Effector CD8-positive, alpha-beta T cell (primary cell): ENCODE measurements around the gene YDJC.
"Not testable (repeated sequence)": the region's sequence is repeated elsewhere in the genome, so short reads cannot be mapped to it uniquely, and the experiment has no call there.

ENCODE experiments used
- DNase-seq: peaks from one replicate; lab custom pipeline; 2025; lab: John Stamatoyannopoulos, UW

The YDJC gene

DNA sequence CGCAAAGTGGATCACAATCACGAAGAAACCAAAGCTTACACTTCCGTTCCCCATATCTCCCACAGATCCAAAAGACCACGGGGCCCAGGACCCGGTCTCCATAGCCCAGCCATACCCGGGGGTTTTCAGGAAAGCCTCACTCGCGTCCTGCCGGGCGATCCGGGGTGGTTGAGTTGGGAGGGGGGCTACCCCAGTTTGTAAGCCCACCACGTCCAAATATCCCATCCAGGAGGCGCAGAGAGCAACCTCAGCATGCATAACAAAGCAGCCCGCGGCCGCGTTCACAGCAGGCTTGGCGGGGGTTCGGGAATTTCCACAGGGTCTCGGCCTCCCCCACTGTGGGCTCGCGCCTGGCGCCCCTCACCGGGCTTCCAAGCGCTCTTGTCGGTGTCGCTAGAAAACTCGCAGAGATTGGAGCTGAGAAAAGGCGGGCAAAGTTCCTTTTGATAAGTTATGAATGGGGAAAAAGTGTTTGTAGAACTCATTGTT lies 21.7 kb upstream of the YDJC start:
- no peak for DNase-seq

DNA sequence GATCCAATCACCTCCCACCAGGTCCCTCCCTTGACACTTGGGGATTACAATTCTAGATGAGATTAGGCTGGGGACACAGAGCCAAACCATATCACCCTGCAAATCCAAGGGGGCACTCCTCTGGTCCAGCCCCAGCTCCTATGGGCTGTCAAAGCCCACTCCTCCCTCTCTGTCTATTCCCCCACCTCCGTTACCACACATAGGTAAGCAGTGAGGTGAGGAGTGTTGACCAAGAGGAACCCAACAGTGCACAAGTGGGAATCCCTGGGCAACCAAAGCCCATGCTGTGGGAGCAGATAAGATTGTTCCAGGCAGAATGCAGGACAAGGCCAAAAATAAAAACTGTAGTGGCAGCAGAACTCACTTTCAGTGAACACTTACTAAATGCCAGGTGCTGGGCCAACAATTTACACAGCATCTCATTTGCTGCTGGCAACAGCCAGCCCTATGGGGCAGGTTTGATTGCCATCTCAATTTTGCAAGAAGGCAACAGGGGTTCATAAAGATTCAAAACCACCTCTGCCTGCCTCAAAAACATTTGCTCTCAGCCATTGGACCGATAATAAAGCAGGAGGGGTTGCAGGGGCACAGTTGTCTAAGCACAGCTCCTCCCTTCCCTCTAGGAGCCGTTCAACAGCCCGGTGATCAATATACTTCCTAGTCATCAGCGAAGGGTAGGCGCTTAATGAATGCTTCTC lies 21.1 kb upstream of the YDJC start:
- DNase-seq = no peak

DNA sequence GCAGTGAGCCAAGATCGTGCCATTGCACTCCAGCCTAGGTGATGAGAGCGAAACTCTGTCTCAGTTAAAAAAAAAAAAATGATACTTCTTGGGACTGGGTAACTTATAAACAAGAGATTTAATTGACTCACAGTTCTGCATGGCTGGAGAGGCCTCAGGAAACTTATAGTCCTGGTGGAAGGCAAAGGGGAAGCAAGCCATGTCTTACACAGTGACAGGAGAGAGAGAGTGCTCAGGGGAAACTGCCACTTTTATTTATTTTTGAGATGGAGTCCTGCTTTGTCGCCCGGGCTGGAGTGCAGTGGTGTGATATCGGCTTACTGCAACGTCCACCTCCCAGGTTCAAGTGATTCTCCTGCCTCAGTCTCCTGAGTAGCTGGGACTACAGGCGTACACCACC lies 20.5 kb upstream of the YDJC start:
- DNase-seq = no peak

DNA sequence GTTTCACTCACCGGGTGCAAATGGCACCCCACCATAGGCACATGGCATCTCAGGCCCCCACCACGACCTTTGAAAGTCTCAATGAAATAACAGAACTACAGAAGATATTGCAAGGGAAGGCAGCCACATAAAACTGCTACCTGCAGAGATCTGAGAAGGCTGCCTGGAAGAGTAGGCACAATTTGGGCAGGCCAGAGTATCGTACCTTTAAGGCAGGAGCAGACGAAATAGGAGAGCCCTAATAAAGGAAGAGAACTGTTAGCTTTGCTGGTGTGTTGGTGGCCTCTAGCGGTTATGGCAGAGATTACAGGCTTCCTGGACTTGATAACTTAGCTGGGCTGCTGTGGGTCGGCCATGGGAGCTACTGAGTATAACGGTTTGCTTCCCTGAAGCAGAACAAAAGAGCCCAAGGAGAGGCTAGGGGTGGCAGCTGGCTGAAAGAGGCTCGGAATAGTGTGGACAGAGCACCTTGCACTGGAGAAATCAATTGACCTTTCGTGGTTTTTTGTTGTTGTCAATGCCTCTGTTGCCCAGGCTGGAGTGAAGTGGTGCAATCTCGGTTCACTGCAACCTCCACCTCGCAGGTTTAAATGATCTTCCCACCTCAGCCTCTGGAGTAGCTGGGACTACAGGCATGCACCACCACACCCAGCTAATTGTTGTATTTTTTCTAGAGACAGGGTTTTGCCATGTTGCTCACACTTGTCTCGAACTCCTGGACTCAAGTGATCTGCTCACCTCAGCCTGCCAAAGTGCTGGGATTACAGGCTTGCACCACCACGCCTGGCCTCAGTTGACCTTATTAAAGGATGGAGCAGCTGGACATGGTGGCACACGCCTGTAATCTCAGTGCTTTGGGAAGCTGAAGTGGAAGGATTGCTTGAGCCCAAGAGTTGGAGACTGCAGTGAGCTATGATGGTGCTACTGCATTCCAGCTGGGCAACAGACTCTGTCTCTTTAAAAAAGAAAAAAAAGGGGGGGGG lies 17.1 kb upstream of the YDJC start:
- DNase-seq = peak; percentile 66

DNA sequence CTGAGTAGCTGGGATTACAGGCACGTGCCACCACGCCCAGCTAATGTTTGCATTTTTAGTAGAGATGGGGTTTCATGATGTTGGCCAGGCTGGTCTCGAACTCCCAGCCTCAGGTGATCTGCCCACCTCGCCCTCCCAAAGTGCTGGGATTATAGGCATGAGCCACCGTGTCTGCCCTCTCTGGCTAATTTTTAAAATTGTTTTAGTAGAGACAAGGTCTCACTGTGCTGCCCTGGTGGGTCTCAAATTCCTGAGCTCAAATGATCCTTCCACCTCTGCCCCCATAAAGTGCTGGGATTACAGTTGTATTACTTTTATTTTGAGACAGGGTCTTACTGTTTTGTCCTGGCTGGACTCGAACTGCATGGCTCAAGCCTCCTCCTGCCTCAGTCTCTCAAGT lies 15.7 kb upstream of the YDJC start:
- not testable (repeated sequence) for DNase-seq

DNA sequence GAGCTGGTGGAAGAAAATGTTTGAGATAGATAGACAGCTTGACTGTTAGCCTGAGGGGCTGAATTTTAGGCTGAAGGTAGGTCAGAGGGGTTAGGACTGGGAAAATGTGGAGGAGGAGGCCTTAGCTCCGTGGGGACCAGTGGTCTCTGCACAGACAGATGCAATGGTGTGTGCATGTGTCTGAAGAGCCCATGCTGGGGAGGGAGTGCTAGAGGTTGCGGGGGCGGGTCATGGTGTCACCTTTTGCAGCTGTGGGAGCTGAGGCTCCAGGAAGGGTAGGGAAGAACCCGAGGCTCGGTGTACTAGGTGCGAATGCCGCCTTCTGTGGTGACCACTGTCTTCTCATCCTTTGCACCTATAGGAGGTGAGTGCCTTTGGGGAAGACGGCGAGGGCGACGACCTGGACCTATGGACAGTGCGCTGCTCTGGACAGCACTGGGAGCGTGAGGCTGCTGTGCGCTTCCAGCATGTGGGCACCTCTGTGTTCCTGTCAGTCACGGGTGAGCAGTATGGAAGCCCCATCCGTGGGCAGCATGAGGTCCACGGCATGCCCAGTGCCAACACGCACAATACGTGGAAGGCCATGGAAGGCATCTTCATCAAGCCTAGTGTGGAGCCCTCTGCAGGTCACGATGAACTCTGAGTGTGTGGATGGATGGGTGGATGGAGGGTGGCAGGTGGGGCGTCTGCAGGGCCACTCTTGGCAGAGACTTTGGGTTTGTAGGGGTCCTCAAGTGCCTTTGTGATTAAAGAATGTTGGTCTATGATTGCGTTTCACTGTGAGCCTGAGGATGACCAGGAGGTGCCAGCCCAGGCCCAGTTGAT lies 13.9 kb upstream of the YDJC start:
- DNase-seq = no peak

DNA sequence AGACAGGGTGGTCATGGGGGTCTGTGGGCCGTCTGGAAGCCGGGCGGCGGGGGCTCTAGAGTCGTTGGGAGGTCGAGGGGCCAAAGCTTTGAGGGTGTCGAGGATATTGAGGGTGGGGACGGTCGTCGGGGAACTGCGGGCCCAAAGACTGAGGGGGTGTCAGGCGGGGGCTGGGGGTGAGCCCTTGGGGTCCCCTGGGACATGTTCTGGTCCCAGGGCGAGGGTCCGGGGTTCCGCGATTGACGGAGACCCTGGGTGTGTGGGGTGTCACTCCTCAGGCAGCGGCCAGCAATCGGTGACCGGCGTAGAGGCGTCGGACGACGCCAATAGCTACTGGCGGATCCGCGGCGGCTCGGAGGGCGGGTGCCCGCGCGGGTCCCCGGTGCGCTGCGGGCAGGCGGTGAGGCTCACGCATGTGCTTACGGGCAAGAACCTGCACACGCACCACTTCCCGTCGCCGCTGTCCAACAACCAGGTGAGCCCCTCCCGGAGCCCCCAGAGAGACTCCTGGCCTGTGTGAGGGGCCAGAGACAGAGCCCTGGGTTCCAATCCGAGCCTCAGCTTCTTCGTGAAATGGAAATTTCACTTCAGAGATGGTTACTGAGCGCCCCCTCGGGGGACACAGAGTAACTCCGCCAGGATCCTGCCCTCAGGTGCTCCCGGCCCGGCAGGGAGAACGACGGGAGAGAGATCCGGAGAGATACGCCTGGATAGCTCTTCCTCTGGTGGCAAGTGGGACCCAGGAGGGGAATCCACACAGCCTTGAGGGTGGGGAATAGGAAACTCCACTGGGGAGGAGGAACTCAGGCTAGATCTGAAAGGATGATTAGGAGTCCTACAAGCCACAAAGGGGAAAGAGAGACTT lies 13.0 kb upstream of the YDJC start:
- peak; percentile 23 for DNase-seq

DNA sequence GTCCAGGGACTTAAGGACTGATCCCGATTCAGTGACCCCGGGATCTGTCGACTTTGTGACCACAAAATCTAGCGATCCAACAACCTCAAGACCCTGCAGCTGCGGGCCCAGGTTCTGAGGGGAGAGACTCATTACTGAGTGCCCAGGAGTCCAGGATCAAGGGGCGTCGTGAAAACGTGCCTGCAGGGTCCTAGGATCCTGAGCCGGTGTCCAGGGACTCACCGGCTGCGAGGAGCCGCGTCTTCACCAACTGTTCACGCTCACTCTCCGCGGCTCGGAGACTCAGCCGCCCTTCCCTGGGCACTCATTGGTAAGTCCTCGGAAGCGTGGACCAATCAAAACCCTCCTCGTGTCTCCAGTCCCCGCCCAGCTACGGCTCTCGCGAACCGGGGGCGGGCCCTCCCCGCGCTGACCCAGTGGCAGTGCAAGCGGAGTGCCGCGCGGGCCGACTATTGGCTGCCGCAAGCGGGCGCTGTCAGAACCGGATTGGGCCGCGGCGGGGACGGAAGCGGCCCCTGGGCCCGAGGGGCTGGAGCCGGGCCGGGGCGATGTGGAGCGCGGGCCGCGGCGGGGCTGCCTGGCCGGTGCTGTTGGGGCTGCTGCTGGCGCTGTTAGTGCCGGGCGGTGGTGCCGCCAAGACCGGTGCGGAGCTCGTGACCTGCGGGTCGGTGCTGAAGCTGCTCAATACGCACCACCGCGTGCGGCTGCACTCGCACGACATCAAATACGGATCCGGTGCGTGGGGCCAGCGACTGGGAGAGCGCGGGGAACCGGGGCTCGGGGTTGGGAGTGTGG lies 12.2 kb upstream of the YDJC start, which contains the start of gene SDF2L1:
TSS of gene SDF2L1 (plus strand) at position 514 of the 795 bp plus-strand sequence. CDS start at position 549, 35 bp downstream.
- peak; percentile 96 for DNase-seq

DNA sequence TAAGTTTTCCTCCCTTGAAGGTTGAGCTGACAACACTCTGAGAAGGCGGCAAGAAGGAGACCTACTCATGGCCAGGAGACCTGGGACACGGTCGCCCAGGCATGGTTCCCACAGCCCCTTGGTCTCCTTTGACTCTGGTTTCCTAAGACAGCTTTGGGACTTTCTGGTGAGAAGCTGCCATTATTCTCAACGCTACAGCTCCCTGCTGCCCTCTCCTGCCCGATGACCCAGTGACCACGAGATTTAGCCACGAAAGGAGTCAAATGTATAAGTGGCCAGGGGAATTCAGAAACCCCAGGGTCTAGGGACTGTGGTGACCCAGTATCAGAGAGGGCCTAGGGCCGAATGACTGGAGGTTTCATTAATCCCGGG lies 11.6 kb upstream of the YDJC start:
- DNase-seq = no peak

DNA sequence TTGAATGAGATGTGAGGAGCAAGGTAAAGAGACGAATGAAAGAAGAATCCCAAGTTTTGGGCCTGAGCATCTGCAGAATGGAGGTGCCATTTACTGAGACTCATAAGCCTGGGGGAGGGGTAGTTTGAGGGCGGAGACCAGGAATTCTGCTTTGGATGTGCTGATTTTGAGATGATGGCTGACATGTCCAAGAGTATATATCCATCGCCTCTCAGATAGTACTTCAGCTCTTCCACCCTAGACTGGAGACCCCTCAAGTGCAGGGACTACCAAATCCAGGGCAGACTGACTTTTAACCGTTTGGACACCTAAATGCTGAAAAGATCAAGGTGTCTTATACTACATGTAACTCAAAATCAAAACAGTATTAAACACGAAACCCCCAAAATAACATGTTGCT lies 11.0 kb upstream of the YDJC start:
- DNase-seq = no peak

DNA sequence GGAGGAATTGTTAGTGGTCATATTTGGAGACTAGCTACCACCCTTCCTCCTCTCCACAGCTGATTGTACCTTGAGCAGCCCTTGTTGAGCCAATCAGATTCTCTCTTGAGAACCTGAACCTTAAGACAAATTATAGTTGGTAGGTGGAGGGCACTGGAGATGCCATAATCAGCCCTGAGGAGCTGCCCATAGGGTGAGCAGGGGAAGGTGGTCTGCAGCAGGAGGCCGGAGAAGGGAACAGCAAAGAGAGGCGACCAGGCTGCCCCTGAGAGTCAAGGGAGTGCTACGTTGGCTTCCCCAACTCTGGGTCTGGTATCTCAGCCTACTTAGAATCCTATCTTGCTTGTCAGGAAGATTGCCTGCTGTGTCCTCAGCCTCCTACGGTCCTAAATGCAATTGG lies 9.5 kb upstream of the YDJC start:
- DNase-seq = no peak

DNA sequence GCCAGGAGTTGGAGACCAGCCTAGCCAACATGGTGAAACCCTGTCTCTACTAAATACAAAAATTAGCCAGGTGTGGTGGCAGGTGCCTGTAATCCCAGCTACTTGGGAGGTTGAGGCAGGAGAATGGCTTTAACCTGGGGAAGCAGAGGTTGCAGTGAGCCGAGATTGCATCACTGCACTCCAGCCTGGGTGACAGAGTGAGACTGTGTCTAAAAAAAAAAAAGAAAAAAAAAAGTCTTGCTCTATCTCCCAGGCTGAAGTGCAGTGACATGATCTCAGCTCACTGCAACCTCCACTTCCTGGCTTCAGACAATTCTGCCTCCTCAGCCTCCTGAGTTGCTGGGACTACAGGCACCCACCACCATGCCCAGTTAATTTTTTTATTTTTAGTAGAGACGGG lies 7.6 kb upstream of the YDJC start:
- not testable (repeated sequence) for DNase-seq

DNA sequence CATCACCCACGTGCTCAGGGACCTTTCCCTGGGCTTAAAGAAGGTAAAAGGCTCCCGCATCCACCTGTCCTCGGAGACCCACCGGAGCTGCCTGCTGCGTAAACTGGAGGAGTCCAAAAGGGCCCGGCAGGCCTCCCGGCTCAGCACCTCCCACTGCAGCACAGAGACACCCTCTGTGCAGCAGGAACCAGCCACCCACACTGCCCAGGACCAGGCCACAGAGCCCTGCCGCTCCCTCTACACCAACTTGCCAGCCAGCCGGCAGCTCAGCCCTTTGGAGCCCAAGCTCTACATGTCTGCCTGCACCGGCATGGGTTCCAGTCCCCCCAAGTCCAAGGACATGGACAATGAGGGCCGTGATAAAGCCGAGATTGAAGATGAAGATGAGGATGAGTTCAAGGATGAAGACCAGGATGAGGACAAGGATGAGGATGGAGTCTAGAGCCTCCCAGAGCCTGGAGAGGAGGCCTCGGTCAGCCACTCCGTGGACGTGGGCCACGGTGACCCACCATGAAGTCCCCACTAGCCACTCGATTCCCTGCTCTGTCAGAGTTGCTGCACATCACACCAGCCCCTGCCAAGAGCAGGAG lies 6.9 kb upstream of the YDJC start:
- DNase-seq = no peak

DNA sequence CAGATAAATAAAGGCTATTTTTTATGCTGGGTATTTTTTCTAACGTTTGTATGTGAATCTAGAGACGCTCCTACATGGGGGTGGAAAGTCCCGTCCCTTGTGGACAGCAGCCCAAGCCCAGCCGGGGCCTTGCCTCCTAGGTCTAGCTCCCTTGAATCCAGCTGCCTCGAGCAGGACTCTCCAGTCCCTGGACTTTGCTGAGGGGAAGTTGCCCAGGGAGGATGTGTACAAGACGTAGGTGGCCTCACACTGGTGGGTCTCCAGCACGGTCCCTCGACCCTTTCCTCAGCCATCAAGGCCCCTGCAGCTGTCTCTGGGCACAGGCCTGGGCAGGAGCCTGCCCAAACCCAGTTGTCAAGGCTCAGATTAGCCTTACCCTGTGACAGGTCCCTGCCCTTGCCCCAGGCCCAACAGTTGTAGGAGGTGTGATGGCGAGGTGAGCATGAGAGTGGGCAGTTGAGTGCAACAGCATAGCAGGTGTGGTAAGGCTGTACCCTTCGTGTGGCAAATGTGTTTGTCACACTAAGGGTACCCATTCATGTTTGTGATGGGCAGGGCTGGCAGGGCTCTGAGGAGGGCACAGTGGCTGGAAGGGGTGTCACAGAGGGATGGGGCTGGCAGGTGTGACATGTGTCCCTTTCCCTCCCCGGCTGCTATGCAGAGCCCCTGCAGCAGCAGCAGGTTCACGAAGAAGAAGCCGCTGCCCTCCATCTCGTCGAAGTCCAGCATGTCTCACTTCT lies 6.1 kb upstream of the YDJC start:
- no peak for DNase-seq

DNA sequence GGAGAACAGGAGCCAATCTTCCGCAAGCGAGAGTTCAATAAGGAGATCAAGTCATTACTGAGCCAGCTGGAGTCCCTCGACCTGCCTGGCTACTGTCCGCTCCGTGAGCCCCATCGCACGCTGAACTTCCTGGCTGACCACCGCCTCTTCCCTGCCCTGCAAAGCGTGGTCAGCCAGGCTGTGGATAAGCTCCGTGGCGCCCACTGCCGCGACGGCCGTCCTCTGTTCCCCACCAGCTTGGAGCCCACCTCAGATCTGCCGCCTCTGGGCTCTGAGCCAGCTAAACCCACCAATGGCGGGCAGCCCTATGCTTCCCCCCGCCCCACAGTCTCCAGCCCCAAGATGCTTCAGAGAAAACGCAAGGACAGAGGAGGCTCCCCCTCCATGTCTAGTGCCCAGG lies 5.0 kb upstream of the YDJC start:
- no peak for DNase-seq

DNA sequence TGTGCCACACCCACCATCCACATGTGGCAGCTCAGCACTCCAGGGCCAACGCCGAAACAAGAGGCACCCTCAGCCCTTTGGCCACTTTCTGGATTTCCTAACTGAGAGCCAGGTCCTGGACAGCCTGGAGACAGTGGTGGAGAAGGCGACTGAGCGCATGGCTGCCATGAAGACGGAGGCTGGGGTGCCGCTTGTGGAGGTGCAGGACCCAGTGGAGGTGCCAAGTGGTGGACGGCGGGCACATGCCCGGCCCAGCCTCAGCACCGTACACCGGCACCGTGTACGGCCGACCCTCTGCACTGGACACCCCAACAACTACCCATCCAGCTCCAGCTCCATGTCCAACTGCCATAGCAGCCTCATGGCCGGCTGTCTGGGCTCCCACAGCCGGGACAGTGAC lies 4.3 kb upstream of the YDJC start:
- no peak for DNase-seq

DNA sequence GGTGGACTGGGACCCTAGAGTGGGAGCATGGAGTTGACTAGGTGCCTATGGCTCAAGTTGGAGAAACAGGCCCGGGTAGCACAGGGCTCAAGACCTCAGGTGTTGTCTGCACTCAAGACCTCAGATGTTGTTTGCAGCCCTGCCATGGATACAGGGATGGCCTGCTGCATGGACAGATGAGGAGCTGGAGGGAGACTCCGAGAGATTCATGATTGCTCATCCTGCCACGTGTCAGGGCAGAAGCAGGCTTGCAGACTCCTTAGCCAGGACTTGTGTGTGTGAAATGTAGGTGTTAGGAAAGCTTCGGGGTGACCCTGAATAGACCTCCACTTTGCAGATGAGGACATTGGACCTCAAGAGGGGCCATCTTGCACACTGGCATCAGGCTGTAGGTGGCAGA lies 3.7 kb upstream of the YDJC start:
- DNase-seq = no peak

DNA sequence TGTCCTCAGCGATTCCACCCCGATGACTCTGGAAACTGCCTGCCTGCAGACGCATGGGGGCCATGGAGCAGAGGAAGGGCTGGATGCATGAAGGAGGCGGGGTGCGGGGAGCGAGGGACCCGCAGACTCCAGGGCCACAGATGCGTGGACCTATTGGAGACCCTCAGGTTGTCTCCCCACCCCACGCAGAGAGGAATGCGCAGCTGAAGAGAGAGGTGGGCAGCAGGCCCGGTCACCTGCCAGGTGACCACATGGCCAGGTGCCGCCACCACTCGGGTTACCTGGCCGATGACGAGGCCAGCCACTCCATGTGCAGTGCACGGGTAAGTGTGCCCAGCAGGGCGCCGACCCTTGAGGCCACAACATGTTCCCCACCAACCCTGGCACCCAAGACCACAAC lies 3.1 kb upstream of the YDJC start:
- no peak for DNase-seq

DNA sequence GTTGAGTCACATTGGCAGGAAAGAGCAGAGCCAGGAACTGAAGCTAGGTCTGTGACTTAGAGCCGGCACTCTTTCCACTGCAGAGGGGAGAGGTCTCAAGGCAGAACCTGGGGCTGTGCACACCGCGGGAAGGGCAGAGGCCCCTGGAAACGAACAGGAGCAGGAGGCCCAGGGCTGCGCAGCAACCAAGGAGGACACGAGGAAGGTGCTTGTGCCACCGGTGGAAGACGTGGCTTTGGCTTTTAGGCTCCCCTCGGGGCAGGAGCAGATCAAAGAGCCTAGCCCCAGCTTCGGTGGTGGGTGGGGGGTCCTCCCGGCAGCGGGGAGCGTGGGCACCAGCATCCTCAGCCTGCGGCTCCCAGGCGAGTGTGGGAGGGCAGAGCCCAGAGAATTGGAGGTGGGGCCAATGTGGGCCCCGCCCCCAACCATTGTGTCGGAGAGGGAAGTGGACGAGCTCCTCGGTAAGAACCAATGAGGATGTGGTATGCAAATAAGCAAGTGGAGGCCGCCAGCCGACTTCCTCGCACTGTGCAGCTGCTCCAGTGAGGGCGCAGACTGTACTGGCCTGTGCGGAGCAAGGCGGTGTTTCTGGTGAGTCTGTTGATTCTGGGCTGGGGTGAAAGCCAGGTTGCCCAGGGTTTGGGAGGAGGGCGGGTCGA lies 2.5 kb upstream of the YDJC start, which contains the start of gene CCDC116:
TSS of gene CCDC116 (plus strand) at position 524 of the 659 bp plus-strand sequence. CDS start 422 bp downstream, outside the sequence.
- DNase-seq = peak; percentile 34
